Measurements from ENCODE around the gene MYH11.

Gene MYH11

DNA sequence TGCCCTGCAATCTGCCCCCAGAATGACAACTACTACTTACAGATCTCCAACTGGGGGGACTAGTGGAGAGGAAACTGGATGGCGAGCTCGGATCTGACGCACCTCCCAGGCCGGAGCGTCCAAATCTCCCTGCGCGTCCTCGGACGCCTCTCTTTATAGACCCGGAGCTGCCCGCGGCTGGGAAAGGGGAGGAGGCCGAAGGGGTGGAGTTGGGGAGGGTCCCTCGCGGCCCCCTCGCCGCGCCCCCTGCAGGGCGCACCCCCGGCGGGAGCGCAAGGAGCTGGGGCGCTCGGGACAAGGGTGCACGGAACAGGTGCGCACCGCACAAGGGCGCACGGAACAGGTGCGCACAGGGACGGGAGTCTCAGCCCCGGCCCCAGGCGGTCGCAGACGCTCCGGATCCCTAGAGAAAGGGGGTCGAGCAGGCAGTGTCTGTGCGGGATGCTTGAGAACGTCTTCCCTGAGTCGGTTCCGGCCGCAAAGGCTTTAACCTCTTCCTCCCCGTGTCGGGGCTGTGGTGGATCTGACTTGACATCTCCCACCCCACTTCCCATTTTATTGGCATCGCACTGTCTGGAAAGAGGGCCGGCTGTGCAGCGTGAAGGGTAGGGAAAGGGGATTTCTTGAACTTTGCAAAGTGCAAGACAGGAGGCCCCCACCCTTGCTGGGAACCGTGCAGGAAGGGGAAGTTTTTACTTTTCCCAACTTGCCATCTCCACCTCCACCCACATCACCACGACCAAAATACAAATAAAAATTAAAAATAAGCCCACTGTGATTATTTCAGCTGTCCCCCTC, at the start of gene MYH11:
Gene MYH11, minus strand, starts transcription at position 128 of the 798 bp plus-strand sequence. CDS start 18,776 bp downstream, outside the sequence.
- DNase-seq (ENCODE audit: low spot score): no peak
- ChIA-PET POLR2A (ENCODE audit: low non-redundant PET) (no interaction called here), CTCF (no interaction called here)
- no peak within 1 kb of the TSS for H3K27ac ChIP-seq
- TF ChIP-seq, protein P1, sequence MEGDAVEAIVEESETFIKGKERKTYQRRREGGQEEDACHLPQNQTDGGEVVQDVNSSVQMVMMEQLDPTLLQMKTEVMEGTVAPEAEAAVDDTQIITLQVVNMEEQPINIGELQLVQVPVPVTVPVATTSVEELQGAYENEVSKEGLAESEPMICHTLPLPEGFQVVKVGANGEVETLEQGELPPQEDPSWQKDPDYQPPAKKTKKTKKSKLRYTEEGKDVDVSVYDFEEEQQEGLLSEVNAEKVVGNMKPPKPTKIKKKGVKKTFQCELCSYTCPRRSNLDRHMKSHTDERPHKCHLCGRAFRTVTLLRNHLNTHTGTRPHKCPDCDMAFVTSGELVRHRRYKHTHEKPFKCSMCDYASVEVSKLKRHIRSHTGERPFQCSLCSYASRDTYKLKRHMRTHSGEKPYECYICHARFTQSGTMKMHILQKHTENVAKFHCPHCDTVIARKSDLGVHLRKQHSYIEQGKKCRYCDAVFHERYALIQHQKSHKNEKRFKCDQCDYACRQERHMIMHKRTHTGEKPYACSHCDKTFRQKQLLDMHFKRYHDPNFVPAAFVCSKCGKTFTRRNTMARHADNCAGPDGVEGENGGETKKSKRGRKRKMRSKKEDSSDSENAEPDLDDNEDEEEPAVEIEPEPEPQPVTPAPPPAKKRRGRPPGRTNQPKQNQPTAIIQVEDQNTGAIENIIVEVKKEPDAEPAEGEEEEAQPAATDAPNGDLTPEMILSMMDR (conservative IDR thresholded peaks at IDR 0.05; ENCODE audit: low read depth): no peak

DNA sequence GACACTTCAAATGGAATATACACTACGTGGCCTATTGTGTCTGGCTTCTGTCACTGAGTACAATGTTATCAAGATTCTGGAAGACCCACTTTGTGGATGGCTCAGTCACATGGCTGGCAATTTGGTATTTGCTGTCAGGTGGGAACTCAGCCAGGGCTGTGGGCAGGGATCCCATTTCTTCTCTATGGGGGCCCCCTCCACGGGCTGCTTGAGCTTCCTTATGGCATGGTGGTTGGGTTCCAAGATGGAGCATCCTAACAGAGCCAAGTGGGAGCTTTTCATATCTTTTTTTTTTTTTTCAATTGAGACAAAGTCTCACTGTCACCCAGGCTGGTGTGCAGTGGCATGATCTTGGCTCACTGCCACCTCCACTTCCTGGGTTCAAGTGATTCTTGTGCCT, 49.6 kb upstream of the MYH11 start:
- TF ChIP-seq, protein P1 (conservative IDR thresholded peaks at IDR 0.05; ENCODE audit: low read depth): no peak
- no peak overlapping the region for H3K27ac ChIP-seq
- POLR2A ChIA-PET (ENCODE audit: low non-redundant PET): no interaction called here
- no peak for DNase-seq (ENCODE audit: low spot score)
- CTCF ChIA-PET: no interaction called here

DNA sequence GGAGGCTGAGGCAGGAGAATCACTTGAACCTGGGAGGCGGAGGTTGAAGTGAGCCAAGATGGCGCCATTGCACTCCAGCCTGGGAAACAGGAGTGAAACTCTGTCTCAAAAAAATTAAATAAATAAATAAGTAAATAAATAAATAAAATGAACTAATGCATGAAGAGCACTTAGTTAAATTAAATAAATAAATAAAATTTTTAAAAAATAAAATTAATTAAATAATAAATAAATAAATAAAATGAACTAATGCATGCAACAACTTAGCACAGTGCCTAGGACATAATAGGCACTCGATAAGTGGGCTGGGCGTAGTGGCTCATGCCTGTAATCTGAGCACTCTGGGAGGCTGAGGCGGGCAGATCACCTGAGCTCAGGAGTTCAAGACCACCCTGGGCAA, 47.1 kb upstream of the MYH11 start:
- no peak for DNase-seq (ENCODE audit: low spot score)
- ChIA-PET CTCF (interaction anchor here (0.5 kb wide), 1 partner anchor 42 kb away, joined by 3 read pairs; no protein-coding TSS in a partner anchor), POLR2A (ENCODE audit: low non-redundant PET) (no interaction called here)
- TF ChIP-seq, protein P1 (conservative IDR thresholded peaks at IDR 0.05; ENCODE audit: low read depth): no peak
- H3K27ac ChIP-seq: no peak overlapping the region; the same call in 1 of the 2 replicates

DNA sequence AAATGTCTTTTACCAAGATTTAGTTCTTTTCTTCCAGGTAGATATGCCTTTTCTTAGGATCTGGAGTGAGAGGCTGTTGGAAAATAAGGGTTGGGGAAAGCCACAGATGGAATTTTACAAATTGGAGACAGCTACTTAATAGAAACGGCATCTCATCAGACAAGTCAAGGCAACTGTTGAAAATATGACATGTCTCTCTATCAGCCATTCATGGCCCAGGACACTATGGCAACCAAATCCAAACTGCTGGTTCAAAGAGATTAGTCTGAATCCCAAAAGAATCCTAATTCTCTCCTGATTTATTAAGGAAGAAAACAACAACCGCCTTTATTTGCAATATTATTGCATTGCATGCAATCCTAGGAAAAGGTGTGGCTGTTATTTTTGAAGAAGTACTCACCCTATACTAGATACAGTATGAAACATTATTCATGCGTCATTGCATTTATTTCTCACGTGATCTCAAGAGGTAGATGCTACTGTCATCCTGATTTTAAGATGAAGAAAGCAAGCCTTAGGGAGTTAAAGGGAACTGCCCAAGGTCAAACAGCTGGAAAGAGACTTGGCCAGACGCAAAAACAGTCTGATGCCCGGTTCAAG, 44.2 kb upstream of the MYH11 start:
- TF ChIP-seq, protein P1 (conservative IDR thresholded peaks at IDR 0.05; ENCODE audit: low read depth): no peak
- peak; percentile 69 for DNase-seq (ENCODE audit: low spot score)
- ChIA-PET CTCF (no interaction called here), POLR2A (ENCODE audit: low non-redundant PET) (no interaction called here)
- peak overlapping the region; percentile 96 for H3K27ac ChIP-seq

DNA sequence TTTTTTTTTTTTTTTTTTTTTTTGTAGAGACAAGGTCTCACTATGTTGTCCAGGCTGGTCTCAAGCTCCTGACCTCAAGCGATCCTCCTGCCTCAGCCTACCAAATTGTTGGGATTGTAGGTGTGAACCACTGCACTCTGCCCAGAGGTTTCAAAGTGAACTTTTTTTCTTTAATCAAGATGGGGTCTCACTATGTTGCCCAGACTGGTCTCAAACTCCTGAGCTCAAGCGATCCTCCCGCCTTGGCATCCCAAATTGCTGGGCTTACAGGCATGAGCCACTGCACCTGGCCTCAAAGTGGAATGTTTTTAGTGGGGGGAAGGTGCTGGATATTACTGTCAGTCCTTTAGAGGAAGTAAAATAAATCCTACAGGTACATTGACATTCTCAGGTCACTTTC, 43.5 kb upstream of the MYH11 start:
- H3K27ac ChIP-seq: peak overlapping the region; percentile 96
- POLR2A ChIA-PET (ENCODE audit: low non-redundant PET): no interaction called here
- no peak for DNase-seq (ENCODE audit: low spot score)
- TF ChIP-seq, protein P1 (conservative IDR thresholded peaks at IDR 0.05; ENCODE audit: low read depth): no peak
- CTCF ChIA-PET: interaction anchor here (0.6 kb wide), 1 partner anchor 27 kb away, joined by 4 read pairs; no protein-coding TSS in a partner anchor

DNA sequence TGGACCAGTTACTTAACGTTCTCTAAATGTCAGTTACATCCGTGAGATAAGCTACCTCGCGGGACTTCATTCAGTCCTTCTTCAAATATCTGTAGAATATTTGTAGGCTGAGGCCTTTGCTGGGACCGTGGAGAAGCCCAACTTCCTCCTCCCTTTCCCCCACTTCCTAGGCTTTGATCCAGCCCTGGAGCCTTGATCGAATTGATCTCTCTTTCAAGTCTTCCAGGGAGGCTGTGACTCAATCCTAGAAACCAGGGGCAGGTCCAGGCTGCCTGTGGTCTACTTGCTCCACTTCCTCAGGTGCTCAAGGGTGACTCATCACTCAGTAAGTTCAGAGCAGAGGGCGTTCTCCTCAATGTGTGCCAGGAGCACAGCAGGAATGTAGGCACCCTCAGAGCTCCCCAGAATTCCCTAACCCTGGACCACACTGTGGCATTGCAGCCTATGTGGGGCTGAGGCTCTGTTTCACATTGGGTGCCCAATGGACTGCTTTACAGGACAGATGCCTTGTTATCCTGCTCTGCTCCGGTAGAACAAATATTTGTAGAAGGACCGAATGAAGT, 42.8 kb upstream of the MYH11 start:
- ChIA-PET CTCF (interaction anchor here (0.6 kb wide), 1 partner anchor 28 kb away, joined by 4 read pairs; no protein-coding TSS in a partner anchor), POLR2A (ENCODE audit: low non-redundant PET) (no interaction called here)
- DNase-seq (ENCODE audit: low spot score): peak; percentile 96
- peak overlapping the region; percentile 96 for H3K27ac ChIP-seq
- TF ChIP-seq, protein P1 (conservative IDR thresholded peaks at IDR 0.05; ENCODE audit: low read depth): no peak

All from RWPE1 (cell line).